Skin epidermis (tissue), 12 donors: Measurements from ENCODE around the gene TSPAN9.

Source experiments
- H3K27ac ChIP-seq, 21 experiments: fragments of 200-600 bp; sonication (generic) in 11 of 21; one replicate each; pipeline ENCODE4 v1.5.0; 2020; ENCODE audit warnings: mild to moderate bottlenecking in 3 of 21, inconsistent platforms in 2 of 21, moderate library complexity in 2 of 21
- H3K4me3 ChIP-seq, 7 experiments: fragments of 200-600 bp; sonication (generic) in 2 of 7; one replicate each; pipeline ENCODE4 v1.5.0; 2020; ENCODE audit warnings: inconsistent platforms in 2 of 7, mild to moderate bottlenecking in 2 of 7, moderate library complexity in 1 of 7

TSPAN9 gene

GRCh38 chr12:3091382-3092241 lies 14.4 kb downstream of the TSPAN9 start:
- H3K27ac ChIP-seq: peak overlapping the region in 2 of 21 experiments; percentile 3 to 23
- no peak overlapping the region for H3K4me3 ChIP-seq

GRCh38 chr12:3092764-3093163 lies 15.6 kb downstream of the TSPAN9 start:
- Histone ChIP-seq H3K27ac (no peak overlapping the region), H3K4me3 (no peak overlapping the region)

- no peak overlapping the region for H3K4me3 ChIP-seq
- peak overlapping the region in 9 of 21 experiments; percentile 25 to 71 (median 51) for H3K27ac ChIP-seq
These were observed 20.1 kb downstream of the TSPAN9 start for GRCh38 chr12:3097186-3097804.

GRCh38 chr12:3097836-3098235 lies 20.7 kb downstream of the TSPAN9 start:
- Histone ChIP-seq H3K27ac (peak overlapping the region in 7 of 21 experiments; percentile 43 to 71 (median 66)), H3K4me3 (no peak overlapping the region)

- H3K27ac ChIP-seq: peak overlapping the region in 4 of 21 experiments; percentile 47 to 69 (median 58)
- no peak overlapping the region for H3K4me3 ChIP-seq
These were observed 21.3 kb downstream of the TSPAN9 start for GRCh38 chr12:3098436-3098835.

- no peak overlapping the region for H3K27ac ChIP-seq
- no peak overlapping the region for H3K4me3 ChIP-seq
These were observed 22.0 kb downstream of the TSPAN9 start for GRCh38 chr12:3099146-3099545.

- H3K4me3 ChIP-seq: no peak overlapping the region
- H3K27ac ChIP-seq: peak overlapping the region in 9 of 21 experiments; percentile 2 to 74 (median 28)
These were observed 24.3 kb downstream of the TSPAN9 start for GRCh38 chr12:3101309-3102024.

- H3K27ac ChIP-seq: peak overlapping the region in 3 of 21 experiments; percentile 19 to 43 (median 34)
These were observed 25.7 kb downstream of the TSPAN9 start for GRCh38 chr12:3102771-3103410.

GRCh38 chr12:3103806-3104205 lies 26.6 kb downstream of the TSPAN9 start:
- Histone ChIP-seq H3K27ac (peak overlapping the region in 5 of 21 experiments; percentile 25 to 70 (median 43)), H3K4me3 (no peak overlapping the region)

More at GRCh38 chr12:3102771-3103410, 25.7 kb downstream of the TSPAN9 start:
- H3K4me3 ChIP-seq: no peak overlapping the region

GRCh38 chr12:3105690-3106479 lies 28.7 kb downstream of the TSPAN9 start:
- H3K4me3 ChIP-seq: no peak overlapping the region
- peak overlapping the region in 10 of 21 experiments; percentile 31 to 75 (median 64) for H3K27ac ChIP-seq

- H3K27ac ChIP-seq: peak overlapping the region in 8 of 21 experiments; percentile 6 to 73 (median 56)
These were observed 29.4 kb downstream of the TSPAN9 start for GRCh38 chr12:3106579-3106978.

GRCh38 chr12:3107071-3107583 lies 29.9 kb downstream of the TSPAN9 start:
- no peak overlapping the region for H3K4me3 ChIP-seq
- H3K27ac ChIP-seq: peak overlapping the region in 10 of 21 experiments; percentile 6 to 73 (median 56)

More at GRCh38 chr12:3106579-3106978, 29.4 kb downstream of the TSPAN9 start:
- H3K4me3 ChIP-seq: no peak overlapping the region

- peak overlapping the region in 6 of 21 experiments; percentile 56 to 73 (median 60) for H3K27ac ChIP-seq
- H3K4me3 ChIP-seq: no peak overlapping the region
These were observed 30.8 kb downstream of the TSPAN9 start for GRCh38 chr12:3107954-3108353.

GRCh38 chr12:3110578-3110977 lies 33.4 kb downstream of the TSPAN9 start:
- H3K4me3 ChIP-seq: no peak overlapping the region
- H3K27ac ChIP-seq: no peak overlapping the region

GRCh38 chr12:3113671-3114325 lies 36.6 kb downstream of the TSPAN9 start:
- Histone ChIP-seq H3K27ac (no peak overlapping the region), H3K4me3 (no peak overlapping the region)

- H3K27ac ChIP-seq: no peak overlapping the region
These were observed 37.5 kb downstream of the TSPAN9 start for GRCh38 chr12:3114671-3115070.

GRCh38 chr12:3115078-3115477 lies 37.9 kb downstream of the TSPAN9 start:
- Histone ChIP-seq H3K4me3 (no peak overlapping the region), H3K27ac (no peak overlapping the region)

More at GRCh38 chr12:3114671-3115070, 37.5 kb downstream of the TSPAN9 start:
- no peak overlapping the region for H3K4me3 ChIP-seq
